Measurements from ENCODE around the gene ISOC2. TPM values are rescaled to one million over a fixed set of nuclear protein-coding genes. Genes with fewer than 3 reads are reported as not detected.
A peak's percentile ranks its signal among the peaks of the same experiment; 100 is the strongest.

The ISOC2 gene
- total RNA-seq, 2 experiments from 2014 or later, result 13.7 to 16.8 TPM

- Mint-ChIP-seq H3K27ac (no peak within 1 kb of the TSS), H3K27me3 (peaks cover 60% of the 10 kb centered on the region), H3K9me3 (no peaks in the 10 kb centered on the region), H3K4me1 (peaks cover 14% of the 10 kb centered on the region), H3K4me3 (no peak within 1 kb of the TSS), H3K36me3 (peaks cover 1% of the 10 kb centered on the region)
- ATAC-seq (ENCODE audit: low read depth) (no peak), DNase-seq (no peak)
- POLR2A ChIA-PET, result no interaction called here
These were observed 18.2 kb downstream of the ISOC2 start, which contains the start of gene SHISA7 for GRCh38 chr19:55443045-55443823. TSS of gene SHISA7 (minus strand) at chr19:55443300. CDS start at chr19:55442863, 437 bp downstream.

GRCh38 chr19:55442372-55442961, 19.0 kb downstream of the ISOC2 start:
- Mint-ChIP-seq H3K9me3 (no peaks in the 10 kb centered on the region), H3K4me1 (peaks cover 14% of the 10 kb centered on the region), H3K36me3 (peaks cover 1% of the 10 kb centered on the region), H3K4me3 (no peak overlapping the region), H3K27me3 (peaks cover 63% of the 10 kb centered on the region), H3K27ac (no peak overlapping the region)
- DNase-seq (no peak), ATAC-seq (ENCODE audit: low read depth) (no peak)
- POLR2A ChIA-PET, result interaction anchor here (0.6 kb wide), 1 partner anchor 20 kb away, joined by 3 read pairs; no protein-coding TSS in a partner anchor

GRCh38 chr19:55441692-55442321, 19.6 kb downstream of the ISOC2 start:
- H3K27ac Mint-ChIP-seq, result no peak overlapping the region
- H3K4me3 Mint-ChIP-seq, result peak overlapping the region; percentile 14
- DNase-seq, result no peak
- ATAC-seq (ENCODE audit: low read depth), result no peak
- POLR2A ChIA-PET, result interaction anchor here (0.6 kb wide), 1 partner anchor 19 kb away, joined by 3 read pairs; no protein-coding TSS in a partner anchor
- H3K4me1 Mint-ChIP-seq, result peaks cover 14% of the 10 kb centered on the region
- H3K27me3 Mint-ChIP-seq, result peaks cover 69% of the 10 kb centered on the region
- no peaks in the 10 kb centered on the region for H3K9me3 Mint-ChIP-seq
- peaks cover 1% of the 10 kb centered on the region for H3K36me3 Mint-ChIP-seq

DNA sequence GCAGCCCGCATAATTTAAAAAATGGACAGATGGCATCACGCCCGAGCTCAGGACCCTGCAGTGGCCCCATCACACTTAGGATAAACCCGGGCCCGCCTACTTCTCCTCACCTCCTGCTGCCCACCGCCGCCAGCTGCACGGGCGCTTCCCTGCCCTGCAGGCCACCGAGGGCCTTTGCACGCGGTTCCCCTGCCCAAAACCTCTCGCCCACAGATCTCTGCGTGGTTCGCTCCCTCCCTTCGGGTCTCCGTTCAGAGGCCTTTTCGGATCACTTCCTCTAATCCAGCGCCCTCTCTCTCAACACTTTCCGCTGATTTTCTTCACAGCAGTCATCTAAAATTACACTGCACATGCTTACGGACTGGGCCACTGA, 20.1 kb downstream of the ISOC2 start:
- no peak overlapping the region for H3K27ac Mint-ChIP-seq
- H3K36me3 Mint-ChIP-seq, result peaks cover 1% of the 10 kb centered on the region
- H3K9me3 Mint-ChIP-seq, result no peaks in the 10 kb centered on the region
- peaks cover 14% of the 10 kb centered on the region for H3K4me1 Mint-ChIP-seq
- POLR2A ChIA-PET, result no interaction called here
- DNase-seq, result no peak
- no peak for ATAC-seq (ENCODE audit: low read depth)
- H3K27me3 Mint-ChIP-seq, result peaks cover 70% of the 10 kb centered on the region
- H3K4me3 Mint-ChIP-seq, result peak overlapping the region; percentile 14

DNA sequence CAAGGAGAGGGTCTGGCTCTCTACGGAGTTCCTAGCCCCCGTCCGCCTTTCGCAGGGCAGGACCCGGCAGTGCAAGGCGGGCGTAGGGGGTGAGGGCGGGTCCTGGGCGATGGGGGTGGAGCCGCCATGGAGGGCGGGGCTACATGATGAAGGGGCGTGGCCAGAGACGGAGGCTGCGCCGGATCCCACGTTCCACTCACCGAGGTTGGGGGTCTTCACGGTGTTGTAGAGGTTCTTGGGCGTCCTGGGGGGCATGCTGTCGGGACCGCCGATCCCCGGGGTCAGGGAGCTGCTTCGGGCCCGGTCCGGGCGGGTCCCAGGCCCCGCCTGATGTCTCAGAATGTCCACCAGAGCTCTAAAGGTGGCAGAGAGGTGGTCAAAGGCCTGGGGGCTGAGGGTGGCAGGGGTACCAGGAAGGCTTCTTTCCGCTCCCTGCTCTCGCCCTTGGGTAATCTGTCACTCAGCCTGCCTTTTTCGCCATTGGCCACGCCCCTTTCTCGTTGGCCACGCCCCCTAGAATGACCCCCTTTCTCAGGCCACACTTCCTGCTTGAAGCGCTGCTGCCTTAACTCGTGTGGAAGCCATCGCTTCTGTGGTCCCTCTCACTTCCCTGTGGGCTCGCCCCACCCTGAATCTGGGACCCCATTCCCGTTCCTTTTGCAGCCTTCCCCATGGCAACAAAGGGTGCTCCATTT, 20.9 kb downstream of the ISOC2 start:
- no peak for ATAC-seq (ENCODE audit: low read depth)
- no peak overlapping the region for H3K27ac Mint-ChIP-seq
- H3K27me3 Mint-ChIP-seq, result peaks cover 64% of the 10 kb centered on the region
- no peak overlapping the region for H3K4me3 Mint-ChIP-seq
- DNase-seq, result no peak
- POLR2A ChIA-PET, result no interaction called here
- peaks cover 1% of the 10 kb centered on the region for H3K36me3 Mint-ChIP-seq
- H3K4me1 Mint-ChIP-seq, result peaks cover 14% of the 10 kb centered on the region
- H3K9me3 Mint-ChIP-seq, result no peaks in the 10 kb centered on the region

DNA sequence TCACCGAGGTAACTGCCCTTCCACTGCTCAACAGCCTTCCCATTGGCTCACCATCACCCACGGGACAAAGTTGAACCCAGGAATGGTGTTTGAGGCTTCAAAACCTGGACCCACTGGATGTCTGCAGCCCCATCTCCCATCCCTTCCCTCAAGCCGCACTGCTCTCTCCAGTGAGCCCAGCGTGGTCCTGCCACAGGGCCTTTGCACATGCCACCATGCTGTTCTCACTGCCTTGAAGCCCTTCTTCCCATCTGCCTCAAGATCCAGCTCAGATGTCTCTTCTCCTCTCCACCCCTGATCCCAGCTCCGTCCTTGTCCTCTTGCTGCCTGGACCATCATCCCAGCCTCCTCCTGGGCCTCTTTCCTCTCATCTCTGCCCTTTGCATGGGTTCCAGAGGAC, 22.4 kb downstream of the ISOC2 start:
- H3K36me3 Mint-ChIP-seq, result peaks cover 1% of the 10 kb centered on the region
- POLR2A ChIA-PET, result no interaction called here
- no peak for ATAC-seq (ENCODE audit: low read depth)
- H3K4me3 Mint-ChIP-seq, result no peak overlapping the region
- no peaks in the 10 kb centered on the region for H3K9me3 Mint-ChIP-seq
- peaks cover 14% of the 10 kb centered on the region for H3K4me1 Mint-ChIP-seq
- H3K27ac Mint-ChIP-seq, result no peak overlapping the region
- peaks cover 50% of the 10 kb centered on the region for H3K27me3 Mint-ChIP-seq
- DNase-seq, result no peak

GRCh38 chr19:55437410-55437809, 24.0 kb downstream of the ISOC2 start:
- ATAC-seq (ENCODE audit: low read depth) (peak; percentile 20), DNase-seq (no peak)
- POLR2A ChIA-PET, result interaction anchor here (0.8 kb wide), 1 partner anchor 16 kb away, joined by 3 read pairs; no protein-coding TSS in a partner anchor
- Mint-ChIP-seq H3K4me1 (peaks cover 12% of the 10 kb centered on the region), H3K9me3 (no peaks in the 10 kb centered on the region), H3K36me3 (peaks cover 1% of the 10 kb centered on the region), H3K27ac (no peak overlapping the region), H3K4me3 (no peak overlapping the region), H3K27me3 (peaks cover 42% of the 10 kb centered on the region)

GRCh38 chr19:55436847-55437246, 24.6 kb downstream of the ISOC2 start:
- H3K36me3 Mint-ChIP-seq, result peaks cover 1% of the 10 kb centered on the region
- peaks cover 12% of the 10 kb centered on the region for H3K4me1 Mint-ChIP-seq
- no peak overlapping the region for H3K4me3 Mint-ChIP-seq
- H3K27me3 Mint-ChIP-seq, result peaks cover 45% of the 10 kb centered on the region
- no peak overlapping the region for H3K27ac Mint-ChIP-seq
- H3K9me3 Mint-ChIP-seq, result no peaks in the 10 kb centered on the region
- POLR2A ChIA-PET, result interaction anchor here (0.7 to 0.8 kb wide), 2 partner anchors 17 to 28 kb away, joined by 3 read pairs; no protein-coding TSS in a partner anchor
- no peak for ATAC-seq (ENCODE audit: low read depth)
- DNase-seq, result no peak

- no peak overlapping the region for H3K27ac Mint-ChIP-seq
- no peaks in the 10 kb centered on the region for H3K36me3 Mint-ChIP-seq
- DNase-seq (no peak), ATAC-seq (ENCODE audit: low read depth) (no peak)
- POLR2A ChIA-PET, result no interaction called here
- H3K27me3 Mint-ChIP-seq, result peaks cover 31% of the 10 kb centered on the region
- H3K4me1 Mint-ChIP-seq, result no peaks in the 10 kb centered on the region
- no peaks in the 10 kb centered on the region for H3K9me3 Mint-ChIP-seq
- no peak overlapping the region for H3K4me3 Mint-ChIP-seq
These were observed 26.4 kb downstream of the ISOC2 start for GRCh38 chr19:55435020-55435419.

DNA sequence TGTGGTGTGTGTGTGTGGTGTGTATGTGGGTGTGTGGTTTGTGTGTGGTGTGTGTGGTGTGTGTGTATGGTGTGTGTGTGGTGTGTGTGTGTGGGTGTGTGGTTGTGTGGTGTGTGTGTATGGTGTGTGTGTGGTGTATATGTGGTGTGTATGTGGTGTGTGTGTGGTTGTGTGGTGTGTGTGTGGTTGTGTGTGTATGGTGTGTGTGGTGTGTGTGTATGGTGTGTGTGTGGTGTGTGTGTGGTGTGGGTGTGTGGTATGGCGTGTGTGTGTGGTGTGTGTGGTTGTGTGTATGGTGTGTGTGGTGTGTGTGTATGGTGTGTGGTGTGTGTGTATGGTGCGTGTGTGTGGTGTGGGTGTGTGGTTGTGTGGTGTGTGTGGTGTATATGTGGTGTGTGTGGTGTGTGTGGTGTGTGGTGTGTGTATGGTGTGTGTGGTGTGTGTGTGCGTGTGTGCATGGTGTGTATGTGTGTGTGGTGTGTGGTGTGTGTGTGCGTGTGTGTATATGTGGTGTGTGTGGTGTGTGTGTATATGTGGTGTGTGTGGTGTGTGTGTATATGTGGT, 27.0 kb downstream of the ISOC2 start:
- no peaks in the 10 kb centered on the region for H3K9me3 Mint-ChIP-seq
- POLR2A ChIA-PET, result no interaction called here
- H3K4me1 Mint-ChIP-seq, result no peaks in the 10 kb centered on the region
- no peak for DNase-seq
- no peak for ATAC-seq (ENCODE audit: low read depth)
- H3K36me3 Mint-ChIP-seq, result no peaks in the 10 kb centered on the region
- H3K4me3 Mint-ChIP-seq, result no peak overlapping the region
- peaks cover 26% of the 10 kb centered on the region for H3K27me3 Mint-ChIP-seq
- H3K27ac Mint-ChIP-seq, result no peak overlapping the region

GRCh38 chr19:55433292-55433691, 28.1 kb downstream of the ISOC2 start:
- no peak overlapping the region for H3K27ac Mint-ChIP-seq
- no peaks in the 10 kb centered on the region for H3K36me3 Mint-ChIP-seq
- ATAC-seq (ENCODE audit: low read depth) (no peak), DNase-seq (no peak)
- H3K4me1 Mint-ChIP-seq, result no peaks in the 10 kb centered on the region
- no peaks in the 10 kb centered on the region for H3K9me3 Mint-ChIP-seq
- POLR2A ChIA-PET, result no interaction called here
- no peak overlapping the region for H3K4me3 Mint-ChIP-seq
- H3K27me3 Mint-ChIP-seq, result peaks cover 19% of the 10 kb centered on the region

GRCh38 chr19:55432241-55432959, 29.0 kb downstream of the ISOC2 start:
- Mint-ChIP-seq H3K36me3 (no peaks in the 10 kb centered on the region), H3K27me3 (peaks cover 15% of the 10 kb centered on the region), H3K4me1 (no peaks in the 10 kb centered on the region), H3K9me3 (no peaks in the 10 kb centered on the region), H3K27ac (no peak overlapping the region), H3K4me3 (no peak overlapping the region)
- no peak for DNase-seq
- no peak for ATAC-seq (ENCODE audit: low read depth)
- POLR2A ChIA-PET, result no interaction called here
